CD14-positive monocyte (primary cell): ENCODE data around the gene RAB3A. TPM values are rescaled to one million over a fixed set of nuclear protein-coding genes. Genes with fewer than 3 reads are reported as not detected.

Experiments used
- DNase-seq, 3 donors: peaks; one replicate each; pipeline ENCODE4 v3.0.0-alpha.2; 2011 to 2022
- H2AFZ ChIP-seq: 2 replicates; pipeline ENCODE4 v1.6.0; 2012; ENCODE audit warnings: mild to moderate bottlenecking, low read depth, low read length, inconsistent platforms; ENCODE audit not compliant: insufficient read depth, poor library complexity, severe bottlenecking
- H3K27ac ChIP-seq, 2 donors: 1 replicate in 1 of 2; 2 replicates in 1 of 2; pipeline ENCODE4 v1.5.1; 2012 to 2013; ENCODE audit warnings: low read length in 2 of 2, control low read depth in 1 of 2, inconsistent platforms in 1 of 2, low read depth in 1 of 2, mild to moderate bottlenecking in 1 of 2
- H3K27me3 ChIP-seq, 2 donors: one replicate each; pipeline versions ENCODE4 v1.6.0 to v1.6.1; 2011 to 2013; ENCODE audit warnings: low read length in 2 of 2; ENCODE audit not compliant: control insufficient read depth in 2 of 2, insufficient read depth in 2 of 2
- H3K36me3 ChIP-seq, 2 donors: replicated peaks in 1 of 2; 1 replicate in 1 of 2; 2 replicates in 1 of 2; pipeline versions ENCODE4 v1.5.1 to v1.6.1; 2012 to 2013; ENCODE audit warnings: low read length in 2 of 2, control low read depth in 1 of 2, inconsistent platforms in 1 of 2, mild to moderate bottlenecking in 1 of 2; ENCODE audit not compliant: insufficient read depth in 2 of 2, control insufficient read depth in 1 of 2
- H3K4me1 ChIP-seq, 2 donors: 1 replicate in 1 of 2; 2 replicates in 1 of 2; pipeline versions ENCODE4 v1.5.1 to v1.6.1; 2012 to 2013; ENCODE audit warnings: low read length in 2 of 2, control low read depth in 1 of 2, inconsistent platforms in 1 of 2, mild to moderate bottlenecking in 1 of 2, moderate library complexity in 1 of 2; ENCODE audit not compliant: insufficient read depth in 2 of 2, control insufficient read depth in 1 of 2
- H3K4me2 ChIP-seq: replicated peaks from 2 replicates; pipeline ENCODE3; 2012; ENCODE audit warnings: low read length, moderate library complexity, mild to moderate bottlenecking; ENCODE audit not compliant: poor library complexity, severe bottlenecking; ENCODE audit errors: extremely low read depth
- H3K4me3 ChIP-seq, 3 experiments: fragments of 200-600 bp in 1 of 3; sonication (generic) in 1 of 3; replicated peaks in 1 of 3; 1 replicate in 2 of 3; 2 replicates in 1 of 3; pipeline ENCODE4 v1.5.1; 2011 to 2013; ENCODE audit warnings: low read length in 3 of 3, mild to moderate bottlenecking in 3 of 3, control low read depth in 2 of 3, low read depth in 2 of 3, inconsistent platforms in 1 of 3, moderate library complexity in 1 of 3
- H3K79me2 ChIP-seq: 2 replicates; pipeline ENCODE4 v1.6.0; 2012; ENCODE audit warnings: mild to moderate bottlenecking, control low read depth, inconsistent platforms, low read length, moderate library complexity; ENCODE audit not compliant: insufficient read depth
- H3K9ac ChIP-seq: 2 replicates; pipeline ENCODE4 v1.6.0; 2017; ENCODE audit warnings: low read length, mild to moderate bottlenecking; ENCODE audit not compliant: insufficient read depth, poor library complexity, severe bottlenecking
- H3K9me3 ChIP-seq, 2 donors: replicated peaks in 1 of 2; 1 replicate in 1 of 2; 2 replicates in 1 of 2; pipeline versions ENCODE4 v1.5.1 to v1.6.1; 2012 to 2013; ENCODE audit warnings: low read length in 2 of 2, control low read depth in 1 of 2; ENCODE audit not compliant: control insufficient read depth in 1 of 2, insufficient read depth in 1 of 2
- H4K20me1 ChIP-seq: 2 replicates; pipeline ENCODE4 v1.6.0; 2012; ENCODE audit warnings: mild to moderate bottlenecking, low read length, control low read depth, moderate library complexity; ENCODE audit not compliant: insufficient read depth
- H3K27ac Mint-ChIP-seq, 7 donors: one replicate each; pipeline ENCODE4 v1.8.0; 2020; ENCODE audit warnings: mild to moderate bottlenecking in 7 of 7, mixed read lengths in 7 of 7, moderate library complexity in 6 of 7, inconsistent platforms in 2 of 7
- H3K27me3 Mint-ChIP-seq, 3 donors: one replicate each; pipeline ENCODE4 v1.8.0; 2021 to 2022; ENCODE audit warnings: low read depth in 3 of 3, mild to moderate bottlenecking in 3 of 3, mixed read lengths in 3 of 3, moderate library complexity in 3 of 3, inconsistent platforms in 1 of 3
- H3K36me3 Mint-ChIP-seq, 2 donors: one replicate each; pipeline ENCODE4 v1.8.0; 2020; ENCODE audit warnings: mixed read lengths in 2 of 2, inconsistent platforms in 1 of 2, mild to moderate bottlenecking in 1 of 2
- H3K4me1 Mint-ChIP-seq: one replicate; pipeline ENCODE4 v1.8.0; 2020; ENCODE audit warnings: mild to moderate bottlenecking, mixed read lengths
- H3K4me3 Mint-ChIP-seq, 2 donors: one replicate each; pipeline ENCODE4 v1.8.0; 2020; ENCODE audit warnings: mild to moderate bottlenecking in 2 of 2, mixed read lengths in 2 of 2, moderate library complexity in 1 of 2
- H3K9me3 Mint-ChIP-seq, 7 donors: one replicate each; pipeline ENCODE4 v1.8.0; 2020 to 2022; ENCODE audit warnings: mixed read lengths in 7 of 7, mild to moderate bottlenecking in 6 of 7, moderate library complexity in 6 of 7, inconsistent platforms in 2 of 7
- WGBS: methylation state at CpG from one replicate; pipeline ENCODE4 v1.1.5; 2013; ENCODE audit warnings: missing lambda C conversion rate; ENCODE audit not compliant: insufficient coverage; 5-methylcytosine and 5-hydroxymethylcytosine counted together
- intact Hi-C, 2 donors: fragments of 100-400 bp; cut with micrococcal nuclease; formaldehyde crosslinking; loops; one replicate each; pipeline versions ENCODE4 v1.15.0 to v1.15.1; 2023
- polyA plus RNA-seq, 3 donors: library from polyadenylated mRNA; depleted of rRNA in 1 of 3; unstranded in 2 of 3; stranded (reverse) in 1 of 3; fragments of 300-500 nt in 2 of 3; fragments of >200 nt in 1 of 3; fragmentation: Illumina TruSeq in 2 of 3; gene quantifications; 1 replicate in 2 of 3; 2 replicates in 1 of 3; pipeline ENCODE4 v1.2.3, GENCODE V29; 2012 to 2021
- TF ChIP-seq, protein P1 (sequence below): fragments of 200-600 bp; IDR thresholded peaks from one replicate; pipeline ENCODE4 v1.8.0; 2022; ENCODE audit warnings: antibody characterized with exemption, mild to moderate bottlenecking

The RAB3A gene
- polyA plus RNA-seq, 3 donors = 0.55 to 8.7 (median 0.56) TPM

DNA sequence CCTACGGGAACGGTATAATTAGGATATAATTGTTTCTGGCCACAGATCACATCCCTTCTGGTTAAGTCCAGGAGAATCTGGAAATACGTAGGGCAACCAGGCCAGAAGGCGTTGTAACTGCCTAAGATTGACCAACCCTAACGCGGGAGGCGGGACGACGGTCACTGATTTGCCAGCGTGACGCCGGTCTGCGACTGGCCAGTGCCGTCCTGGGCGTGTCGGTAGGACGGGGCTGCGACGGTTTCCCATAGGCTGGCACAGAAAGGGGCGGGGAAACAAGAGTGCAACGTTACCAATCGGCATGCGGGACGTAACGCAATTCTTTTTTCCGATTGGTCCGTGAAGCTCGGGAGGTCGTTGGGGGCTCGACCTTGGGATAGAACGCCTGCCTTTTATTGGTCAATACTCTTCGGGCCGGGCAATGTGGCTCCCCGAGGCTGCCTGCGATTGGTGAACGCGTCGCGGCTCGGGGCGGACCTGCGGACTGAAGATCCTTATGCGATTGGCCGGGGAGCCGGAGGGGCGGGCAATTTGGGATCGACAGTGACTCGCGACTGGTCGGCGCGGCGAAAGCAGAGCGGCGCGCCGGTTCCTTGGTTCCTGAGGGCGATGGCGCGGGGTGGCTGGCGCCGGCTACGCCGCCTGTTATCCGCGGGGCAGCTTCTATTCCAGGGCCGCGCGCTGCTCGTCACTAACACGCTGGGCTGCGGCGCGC, 11.0 kb downstream of the RAB3A start, which contains the start of gene MPV17L2:
MPV17L2 (plus strand) TSS at position 546 of the 715 bp plus-strand sequence; CDS start at position 610, 64 bp downstream.
- H3K27ac Mint-ChIP-seq = peak within 1 kb of the TSS; percentile 92 to 96 (median 96)

DNA sequence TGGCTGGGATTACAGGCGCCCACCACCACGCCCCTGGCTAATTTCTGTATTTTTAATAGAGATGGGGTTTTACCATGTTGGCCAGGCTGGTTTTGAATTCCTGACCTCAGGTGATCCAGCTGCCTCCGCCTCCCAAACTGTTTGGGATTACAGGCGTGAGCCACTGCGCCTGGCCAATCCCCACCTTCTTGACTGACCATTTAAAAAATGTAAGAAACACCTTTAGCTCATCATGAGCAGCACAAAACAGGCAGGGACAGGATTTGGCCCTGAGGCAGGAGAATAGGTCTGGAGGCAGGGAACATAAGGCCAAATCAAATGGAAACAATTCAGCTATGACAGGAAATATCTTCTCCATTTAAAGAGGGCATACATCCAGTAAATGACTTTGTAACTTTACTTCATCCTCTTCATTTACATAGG, 12.2 kb downstream of the RAB3A start:
- no peak for DNase-seq

More for the DNA sequence above, 11.0 kb downstream of the RAB3A start, which contains the start of gene MPV17L2:
- intact Hi-C loops = loop anchor here in 1 of 2 donors (5.0 kb wide), 2 partner anchors 41 to 129 kb away; partner anchors contain the start of genes LSM4 and PIK3R2
- Mint-ChIP-seq H3K4me1 (peaks cover 28% of the 10 kb centered on the region), H3K27me3 (peaks cover 0 to 4% (median 0%) of the 10 kb centered on the region in 3 donors), H3K9me3 (no peaks in the 10 kb centered on the region), H3K36me3 (peaks cover 21 to 35% of the 10 kb centered on the region in 2 donors), H3K4me3 (peak within 1 kb of the TSS; percentile 80 to 93)
- Histone ChIP-seq H3K4me2 (peak within 1 kb of the TSS; percentile 100), H3K36me3 (peaks cover 11 to 20% of the 10 kb centered on the region in 2 donors), H3K9me3 (no peaks in the 10 kb centered on the region), H3K79me2 (peaks cover 13% of the 10 kb centered on the region), H3K4me3 (peak within 1 kb of the TSS; percentile 62 to 88 (median 64)), H3K4me1 (peaks cover 29 to 37% of the 10 kb centered on the region in 2 donors), H3K9ac (peak within 1 kb of the TSS; percentile 83), H3K27me3 (no peaks in the 10 kb centered on the region), H2AFZ (peak within 1 kb of the TSS; percentile 59), H3K27ac (peak within 1 kb of the TSS; percentile 81 to 90), H4K20me1 (peaks cover 10% of the 10 kb centered on the region)
- under 1% methylated on average over 74 of the region's 74 CpGs for WGBS
- peak; percentile 99 to 100 (median 100) for DNase-seq
- TF ChIP-seq, protein P1, sequence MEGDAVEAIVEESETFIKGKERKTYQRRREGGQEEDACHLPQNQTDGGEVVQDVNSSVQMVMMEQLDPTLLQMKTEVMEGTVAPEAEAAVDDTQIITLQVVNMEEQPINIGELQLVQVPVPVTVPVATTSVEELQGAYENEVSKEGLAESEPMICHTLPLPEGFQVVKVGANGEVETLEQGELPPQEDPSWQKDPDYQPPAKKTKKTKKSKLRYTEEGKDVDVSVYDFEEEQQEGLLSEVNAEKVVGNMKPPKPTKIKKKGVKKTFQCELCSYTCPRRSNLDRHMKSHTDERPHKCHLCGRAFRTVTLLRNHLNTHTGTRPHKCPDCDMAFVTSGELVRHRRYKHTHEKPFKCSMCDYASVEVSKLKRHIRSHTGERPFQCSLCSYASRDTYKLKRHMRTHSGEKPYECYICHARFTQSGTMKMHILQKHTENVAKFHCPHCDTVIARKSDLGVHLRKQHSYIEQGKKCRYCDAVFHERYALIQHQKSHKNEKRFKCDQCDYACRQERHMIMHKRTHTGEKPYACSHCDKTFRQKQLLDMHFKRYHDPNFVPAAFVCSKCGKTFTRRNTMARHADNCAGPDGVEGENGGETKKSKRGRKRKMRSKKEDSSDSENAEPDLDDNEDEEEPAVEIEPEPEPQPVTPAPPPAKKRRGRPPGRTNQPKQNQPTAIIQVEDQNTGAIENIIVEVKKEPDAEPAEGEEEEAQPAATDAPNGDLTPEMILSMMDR = no peak

More for the DNA sequence above, 12.2 kb downstream of the RAB3A start:
- H3K9ac ChIP-seq = no peak overlapping the region
- H3K4me3 ChIP-seq = peak overlapping the region; percentile 49 to 77 (median 58)
- Mint-ChIP-seq H3K27me3 (peaks cover 0 to 4% (median 0%) of the 10 kb centered on the region in 3 donors), H3K9me3 (no peaks in the 10 kb centered on the region), H3K36me3 (peaks cover 28 to 35% of the 10 kb centered on the region in 2 donors), H3K4me1 (peaks cover 28% of the 10 kb centered on the region), H3K4me3 (peak overlapping the region; percentile 80 to 93), H3K27ac (peak overlapping the region; percentile 92 to 96 (median 96))
- H3K4me1 ChIP-seq = peaks cover 29 to 37% of the 10 kb centered on the region in 2 donors
- H3K4me2 ChIP-seq = peak overlapping the region; percentile 79
- WGBS = 77% methylated on average over 5 of the region's 5 CpGs
- peaks cover 10% of the 10 kb centered on the region for H4K20me1 ChIP-seq
- H2AFZ ChIP-seq = no peak overlapping the region
- TF ChIP-seq, protein P1 = no peak
- no peaks in the 10 kb centered on the region for H3K9me3 ChIP-seq
- intact Hi-C loops = loop anchor here in 1 of 2 donors (5.0 kb wide), 2 partner anchors 39 to 131 kb away; partner anchors contain the start of genes LSM4 and PIK3R2
- H3K79me2 ChIP-seq = peaks cover 13% of the 10 kb centered on the region
- peak overlapping the region; percentile 81 to 90 for H3K27ac ChIP-seq
- peaks cover 8 to 24% of the 10 kb centered on the region in 2 donors for H3K36me3 ChIP-seq
- no peaks in the 10 kb centered on the region for H3K27me3 ChIP-seq
